Activated T-helper 1 cell treated with Interleukin-2 at 50 U/mL for 16 hours (primary cell): ENCODE data around the gene LUC7L2.
"Not testable (repeated sequence)": the region's sequence is repeated elsewhere in the genome, so short reads cannot be mapped to it uniquely, and the experiment has no call there.

Source experiments
- DNase-seq: peaks from one replicate; pipeline ENCODE4 v3.0.0-alpha.2; 2020; ENCODE audit warnings: low read depth

The LUC7L2 gene

DNA sequence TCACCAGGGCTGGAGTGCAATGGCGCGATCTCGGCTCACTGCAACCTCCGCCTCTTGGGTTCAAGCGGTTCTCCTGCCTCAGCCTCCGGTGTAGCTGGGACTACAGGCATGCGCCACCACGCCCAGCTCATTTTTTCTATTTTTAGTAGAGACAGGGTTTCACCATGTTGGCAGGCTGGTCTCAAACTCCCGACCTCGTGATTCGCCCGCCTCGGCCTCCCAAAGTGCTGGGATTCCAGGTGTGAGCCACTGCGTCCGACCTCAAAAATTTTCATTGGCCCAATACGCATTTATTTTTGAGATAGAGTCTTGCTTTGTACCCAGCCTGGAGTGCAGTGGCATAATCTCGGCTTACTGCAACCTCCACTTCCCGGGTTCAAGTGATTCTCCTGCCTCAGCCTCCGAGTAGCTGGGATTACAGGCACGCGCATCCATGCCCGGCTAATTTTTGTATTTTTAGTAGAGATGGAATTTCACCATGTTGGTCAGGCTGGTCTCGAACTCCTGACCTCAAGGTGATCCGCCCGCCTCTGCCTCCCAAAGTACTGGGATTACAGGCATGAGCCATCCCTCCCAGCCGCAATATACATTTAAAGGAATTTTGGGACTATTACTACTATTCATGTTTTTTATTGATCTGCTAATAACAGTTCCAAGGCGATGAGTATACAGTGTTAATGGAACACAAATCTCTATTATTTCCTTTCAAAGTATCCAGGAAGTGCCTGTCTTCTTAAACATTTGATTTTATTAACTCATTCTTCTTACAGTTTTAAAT, 1.8 kb upstream of the LUC7L2 start:
- not testable (repeated sequence) for DNase-seq

DNA sequence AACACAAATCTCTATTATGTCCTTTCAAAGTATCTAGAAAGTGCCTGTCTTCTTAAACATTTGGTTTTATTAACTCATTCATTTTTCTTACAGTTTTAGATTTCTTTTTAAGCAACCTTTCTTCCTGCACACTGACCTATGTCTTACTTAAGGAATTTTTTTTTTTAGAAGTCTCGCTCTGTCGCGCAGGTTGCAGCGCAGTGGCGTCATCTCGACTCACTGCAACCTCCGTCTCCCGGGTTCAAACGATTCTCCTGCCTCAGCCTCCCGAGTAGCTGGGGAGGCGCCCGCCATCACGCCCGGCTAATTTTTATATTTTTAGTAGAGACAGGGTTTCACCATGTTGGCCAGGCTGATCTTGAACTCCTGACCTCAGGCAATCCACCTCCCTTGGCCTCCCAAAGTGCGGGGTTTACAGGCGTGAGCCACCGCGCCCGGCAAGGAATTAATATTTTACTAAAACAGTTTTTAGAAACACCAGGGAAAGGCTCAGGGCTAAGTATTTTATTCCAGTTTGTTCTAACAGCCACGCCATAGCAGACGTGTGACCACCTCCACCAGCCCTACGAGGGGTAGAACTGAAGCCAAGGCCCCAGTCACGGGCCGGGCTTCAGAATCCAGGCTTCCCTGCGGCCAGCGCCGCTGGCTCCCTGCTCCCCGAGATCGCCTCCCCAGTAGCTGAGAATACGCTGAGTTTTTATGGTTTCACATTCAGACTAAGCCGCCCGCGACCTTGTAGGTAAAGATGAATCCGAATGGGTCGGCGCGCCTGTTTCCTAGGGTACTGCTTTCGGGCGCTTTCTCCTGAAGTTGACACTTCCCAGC, 941 bp upstream of the LUC7L2 start:
- peak; percentile 9 for DNase-seq

DNA sequence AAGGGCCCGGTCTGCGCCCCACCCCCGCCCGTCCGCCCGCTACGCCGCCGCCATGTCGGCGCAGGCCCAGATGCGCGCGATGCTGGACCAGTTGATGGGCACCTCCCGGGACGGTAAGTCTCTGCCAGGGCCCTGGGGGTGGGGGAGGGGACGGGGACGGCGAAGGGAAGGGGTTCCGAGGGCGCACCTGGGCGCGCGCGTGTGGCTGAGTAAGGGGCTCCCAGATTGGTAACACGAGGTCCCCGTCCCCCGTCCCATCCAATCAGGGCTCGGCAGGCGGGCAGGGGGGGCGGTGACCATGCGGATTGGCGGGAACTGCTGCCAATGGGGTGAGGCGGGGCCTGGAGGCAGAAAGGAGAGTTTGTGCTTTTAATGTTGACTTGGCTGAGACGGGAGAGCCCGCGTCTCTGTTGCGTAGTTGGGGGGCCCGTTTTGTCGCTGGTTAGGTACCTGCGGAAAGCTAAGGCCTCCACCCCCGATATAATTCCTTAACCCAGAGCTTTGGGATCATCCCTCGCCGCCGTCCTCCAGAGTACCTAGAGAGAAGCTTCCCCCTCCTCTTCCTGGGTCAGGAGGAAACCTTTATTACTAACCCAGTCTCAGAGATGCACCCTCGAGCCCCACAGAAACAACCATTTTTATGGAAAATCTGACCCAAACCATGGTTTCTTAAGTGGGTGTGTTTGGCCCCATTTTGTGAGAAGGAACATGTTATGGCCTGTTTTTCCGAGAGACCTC, 685 bp downstream of the LUC7L2 start:
- peak; percentile 96 for DNase-seq

DNA sequence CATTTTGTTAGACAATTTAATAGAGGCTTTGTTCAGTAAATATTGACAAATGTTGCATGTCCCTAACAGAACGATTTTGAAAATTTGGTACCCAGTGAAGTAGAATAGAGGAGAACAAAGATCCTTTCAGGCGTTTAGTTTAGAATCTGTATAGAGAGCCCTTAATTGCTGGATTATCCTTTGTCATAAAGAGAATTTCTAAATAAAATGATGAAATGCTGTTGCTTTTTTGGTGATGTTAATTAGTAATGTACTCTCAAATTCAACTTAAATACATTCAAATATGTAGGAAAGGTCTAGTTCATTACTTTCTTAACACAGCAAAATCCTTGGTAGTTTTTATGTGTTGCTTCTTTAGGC, 1.2 kb downstream of the LUC7L2 start:
- DNase-seq, result no peak

DNA sequence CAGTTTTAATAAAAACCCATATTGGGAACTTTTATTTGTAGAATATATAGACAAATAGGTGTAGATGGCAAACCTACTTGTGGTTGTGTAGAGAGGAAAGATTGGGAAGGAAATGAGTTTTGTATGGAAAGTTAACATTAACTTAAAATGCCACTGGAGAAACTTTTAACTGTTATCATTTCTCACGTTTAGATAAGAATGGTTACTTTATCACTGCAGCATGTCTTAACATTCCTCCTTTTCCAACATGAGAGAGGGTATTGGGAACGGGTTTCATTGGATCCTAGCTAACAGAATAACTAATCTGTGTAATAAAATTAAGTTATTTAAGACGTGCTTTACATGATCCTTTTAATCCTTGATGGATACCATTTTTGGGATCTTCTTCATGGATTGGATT, 1.8 kb downstream of the LUC7L2 start:
- no peak for DNase-seq

DNA sequence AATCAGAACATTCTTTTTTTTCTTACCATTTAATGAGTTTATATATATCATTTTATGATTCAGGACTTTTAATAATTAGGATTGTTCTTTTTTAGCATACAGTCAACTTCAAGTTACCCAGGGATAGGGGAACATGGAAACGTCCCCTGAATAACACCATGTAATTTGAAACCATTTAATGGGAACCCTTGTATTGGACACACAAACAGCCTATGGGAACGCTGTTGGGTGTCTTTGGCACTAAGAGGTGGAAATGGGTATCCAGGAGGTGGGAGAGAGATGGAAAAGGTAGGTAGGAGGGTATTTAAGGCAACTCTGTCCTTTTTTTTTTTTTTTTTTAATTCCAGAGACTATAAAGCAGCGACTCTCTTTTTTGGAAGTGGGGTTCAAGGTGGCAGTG, 2.6 kb downstream of the LUC7L2 start:
- DNase-seq, result no peak

DNA sequence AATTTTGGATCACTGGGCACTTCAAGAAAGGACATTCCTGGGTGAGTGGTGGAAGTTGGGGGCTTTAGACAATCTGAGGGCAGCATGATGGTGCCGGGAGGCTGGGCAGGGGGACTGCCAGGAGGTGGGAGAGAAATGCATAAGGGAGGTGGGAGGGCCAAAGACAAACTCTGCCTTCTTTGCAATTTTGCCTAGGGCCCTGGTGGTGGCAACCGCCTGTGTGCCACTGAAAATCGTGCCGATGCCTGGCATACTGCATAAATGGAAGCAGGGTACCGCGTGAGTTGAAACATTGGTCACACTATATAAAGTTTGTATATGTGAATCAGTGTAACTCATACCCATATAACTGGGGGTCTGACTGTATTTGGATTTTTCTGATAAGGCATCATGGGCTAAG, 3.3 kb downstream of the LUC7L2 start:
- no peak for DNase-seq

DNA sequence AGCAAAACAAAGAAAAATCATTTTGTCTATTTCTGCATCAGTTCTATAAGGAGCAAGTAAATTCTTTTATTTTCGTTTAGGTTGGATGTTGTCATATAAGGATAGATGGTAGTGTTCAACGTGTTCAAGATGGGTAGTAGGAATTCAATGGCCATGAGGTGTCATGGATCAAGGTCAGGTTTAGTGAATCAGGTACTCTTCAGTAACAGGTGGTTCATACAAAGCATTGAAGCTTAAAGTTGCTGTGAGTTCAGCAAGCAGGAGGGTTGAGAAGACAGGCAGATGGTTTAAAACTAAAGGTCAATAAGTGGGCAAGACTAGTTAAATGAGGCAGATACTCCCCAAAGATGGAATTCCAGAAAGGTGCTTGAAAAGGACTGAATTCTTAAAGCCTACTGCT, 5.6 kb downstream of the LUC7L2 start:
- no peak for DNase-seq

DNA sequence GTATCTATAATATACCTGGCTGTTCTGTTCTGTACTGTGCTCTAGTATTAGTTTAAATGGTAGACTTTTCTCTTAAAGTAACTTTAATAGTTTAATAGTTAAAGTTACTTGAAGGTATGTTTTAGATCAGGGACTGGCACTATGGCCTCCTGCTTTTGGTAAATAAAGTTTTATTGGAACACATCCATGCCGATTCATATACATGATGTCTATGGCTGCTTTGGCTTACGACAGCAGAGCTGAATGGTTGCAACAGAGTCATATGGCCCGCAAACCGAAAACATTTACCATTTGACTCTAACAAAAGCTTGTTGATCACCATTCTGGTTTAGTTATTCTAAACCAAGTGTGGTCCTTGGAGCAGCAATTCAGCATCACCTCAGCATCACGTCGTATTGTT, 6.7 kb downstream of the LUC7L2 start:
- DNase-seq, result no peak

DNA sequence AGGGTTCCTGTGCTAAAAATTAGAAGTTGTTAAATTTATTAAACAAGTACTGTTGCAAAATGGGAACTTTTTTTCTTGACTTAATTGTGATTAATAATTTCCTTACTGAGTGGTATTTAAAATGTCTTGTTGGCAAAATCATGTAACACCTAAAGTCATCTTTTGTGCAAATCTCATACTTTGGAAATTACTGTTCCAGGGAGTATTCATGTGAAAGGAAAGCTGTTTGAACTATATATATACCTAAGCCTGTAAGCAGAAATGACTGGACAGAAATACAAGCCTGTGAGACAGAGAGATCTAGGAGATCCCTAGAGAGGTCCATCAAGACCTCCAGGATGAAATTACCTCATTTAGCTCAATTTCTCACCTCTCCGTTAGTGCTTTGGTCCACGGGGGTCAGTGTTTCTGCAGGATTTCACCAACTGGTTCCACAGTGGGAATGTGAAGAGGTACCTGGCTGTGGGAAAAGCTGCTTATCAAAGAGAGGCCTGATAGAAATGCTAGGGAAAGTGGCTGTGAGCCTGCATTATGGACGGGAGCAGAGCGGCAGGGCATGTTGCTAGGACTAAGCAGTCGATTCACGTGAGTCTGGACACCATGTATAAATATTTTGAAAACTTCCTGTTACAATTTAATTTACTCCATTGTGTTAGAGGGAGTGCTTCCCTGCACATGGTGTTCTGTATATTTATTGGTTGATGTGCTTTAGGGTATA, 7.9 kb downstream of the LUC7L2 start:
- no peak for DNase-seq

DNA sequence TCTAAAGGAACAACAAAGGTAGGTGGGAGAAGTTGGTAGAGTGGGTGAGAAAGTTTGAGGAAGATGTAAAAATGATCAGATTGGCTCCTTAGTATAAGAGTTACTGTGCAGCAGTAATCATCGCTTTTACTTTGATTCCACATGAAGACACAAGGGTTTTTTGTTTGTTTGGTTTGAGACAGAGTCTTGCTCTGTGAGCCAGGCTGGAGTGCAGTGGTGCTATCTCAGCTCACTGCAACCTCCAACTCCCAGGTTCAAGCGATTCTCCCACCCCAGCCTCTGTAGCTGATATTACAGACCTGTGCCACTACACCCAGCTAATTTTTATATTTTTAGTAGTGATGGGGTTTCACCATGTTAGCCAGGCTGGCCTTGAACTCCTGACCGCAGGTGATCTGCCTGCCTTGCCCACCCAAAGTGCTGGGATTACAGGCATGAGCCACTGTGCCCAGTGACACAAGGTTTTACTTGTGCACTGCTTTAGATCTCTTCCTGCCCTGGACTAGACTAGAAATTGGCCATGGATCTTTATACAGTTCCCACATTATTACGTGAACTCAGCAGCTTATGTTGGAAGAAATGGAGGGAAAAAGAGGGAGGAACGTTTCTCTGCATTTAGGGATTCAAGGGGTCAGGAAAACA, 10.7 kb downstream of the LUC7L2 start:
- no peak for DNase-seq

DNA sequence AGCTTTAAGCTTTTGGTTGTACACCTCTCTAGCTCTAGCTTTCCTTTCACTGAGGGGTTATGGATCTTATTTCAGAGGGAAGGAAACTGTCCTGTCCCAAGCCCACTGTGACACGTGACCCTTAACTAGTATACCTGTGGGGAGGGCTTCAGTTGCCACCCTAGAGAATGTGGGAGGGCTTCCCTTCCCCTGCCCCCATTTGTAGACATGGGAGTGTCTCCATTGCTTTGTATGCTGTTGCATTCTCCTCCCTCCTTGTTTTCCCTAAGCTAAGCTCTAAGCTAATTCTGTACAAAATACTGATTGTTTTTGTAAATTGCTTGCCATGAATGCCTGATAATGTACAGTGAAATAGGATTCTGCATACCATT, 11.2 kb downstream of the LUC7L2 start:
- DNase-seq, result no peak

DNA sequence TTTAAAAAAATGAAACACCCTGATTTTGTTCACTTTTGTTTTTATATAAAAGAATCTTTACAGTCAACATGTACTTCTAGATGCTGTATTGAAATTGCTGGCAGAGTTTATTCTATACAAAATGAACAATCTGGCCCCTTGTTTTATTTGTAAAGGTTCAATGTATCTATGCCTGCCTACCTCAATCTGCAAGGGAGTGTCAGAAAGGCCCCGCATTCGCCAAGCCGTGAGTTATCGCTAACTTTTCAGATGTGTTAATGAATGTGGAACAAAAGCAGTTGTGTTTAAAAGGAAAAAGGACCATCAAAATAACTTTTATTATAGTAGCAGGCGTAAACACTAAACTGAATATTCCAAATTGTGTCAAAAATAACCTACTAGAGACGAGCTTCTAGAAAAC, 14.6 kb downstream of the LUC7L2 start:
- no peak for DNase-seq

DNA sequence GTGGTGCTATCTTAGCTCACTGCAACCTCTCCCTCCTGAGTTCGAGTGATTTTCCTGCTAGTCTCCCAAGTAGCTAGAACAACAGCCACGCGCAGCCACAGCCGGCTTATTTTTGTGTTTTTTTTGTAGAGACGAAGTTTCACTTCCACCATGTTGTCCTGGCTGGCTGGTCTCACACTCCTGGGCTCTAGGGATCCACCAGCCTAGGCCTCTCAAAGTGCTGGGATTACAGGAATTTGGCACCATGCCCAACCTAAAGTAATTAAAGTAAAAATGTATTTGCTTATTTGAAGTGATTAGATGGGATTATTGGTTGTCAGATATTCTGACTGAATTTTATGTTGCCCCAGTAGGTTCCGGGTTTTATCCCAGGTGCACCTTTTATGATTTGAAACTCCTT, 22.7 kb downstream of the LUC7L2 start:
- no peak for DNase-seq

DNA sequence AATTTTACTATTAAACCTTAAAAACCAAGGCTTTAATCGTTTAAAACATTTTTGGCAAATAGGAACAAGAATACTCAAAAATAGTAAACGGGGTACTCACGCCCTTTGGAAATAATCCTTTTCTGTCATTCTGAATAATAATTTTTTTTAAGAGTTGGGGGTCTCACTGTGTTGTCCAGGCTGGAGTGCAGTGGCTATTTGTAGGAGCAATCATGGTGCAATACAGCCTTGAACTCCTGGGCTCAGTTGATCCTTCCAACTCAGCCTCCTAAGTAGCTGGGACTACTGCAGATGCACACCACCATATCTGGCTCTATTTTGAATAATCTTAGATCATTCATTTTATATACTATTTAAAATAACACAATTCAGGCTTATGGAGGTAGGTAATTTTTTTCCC, 24.9 kb downstream of the LUC7L2 start:
- no peak for DNase-seq

DNA sequence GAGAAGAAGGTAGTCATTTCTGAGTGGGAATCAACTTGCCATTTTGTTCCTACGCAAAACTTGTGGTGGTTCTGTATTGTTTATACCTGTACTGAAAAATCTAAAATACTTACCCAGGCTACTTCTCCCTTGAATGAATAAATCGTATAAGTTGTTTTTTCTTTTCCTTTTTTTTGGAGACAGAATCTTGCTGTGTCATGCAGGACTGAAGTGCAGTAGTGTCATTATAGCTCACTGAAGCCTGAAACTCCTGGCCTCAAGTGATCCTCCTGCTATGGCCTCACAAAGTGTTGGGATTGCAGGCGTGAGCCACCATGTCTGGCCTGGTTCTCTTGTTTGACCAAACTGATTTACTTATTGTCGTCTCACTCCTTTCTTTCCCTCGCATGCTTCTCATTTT, 27.9 kb downstream of the LUC7L2 start:
- no peak for DNase-seq

DNA sequence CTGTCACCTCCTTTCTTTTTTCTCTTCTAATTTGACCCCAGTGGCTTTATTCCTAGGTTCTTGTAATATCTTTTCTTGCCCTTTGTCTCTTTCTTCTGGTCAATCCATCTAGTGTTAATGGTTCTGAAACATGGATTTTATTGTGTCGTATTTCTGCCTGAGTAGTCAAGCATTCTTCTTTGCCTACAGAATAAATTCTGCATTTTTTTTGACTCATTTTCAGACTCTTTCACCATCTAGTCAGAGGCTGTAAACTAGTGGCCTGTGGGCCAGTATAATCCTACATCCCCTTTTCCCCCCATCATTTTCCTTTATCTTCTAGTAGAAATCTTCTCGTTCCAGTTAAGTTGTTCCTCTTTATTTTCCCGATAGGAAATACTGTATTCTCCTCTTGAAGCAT, 29.4 kb downstream of the LUC7L2 start:
- no peak for DNase-seq

DNA sequence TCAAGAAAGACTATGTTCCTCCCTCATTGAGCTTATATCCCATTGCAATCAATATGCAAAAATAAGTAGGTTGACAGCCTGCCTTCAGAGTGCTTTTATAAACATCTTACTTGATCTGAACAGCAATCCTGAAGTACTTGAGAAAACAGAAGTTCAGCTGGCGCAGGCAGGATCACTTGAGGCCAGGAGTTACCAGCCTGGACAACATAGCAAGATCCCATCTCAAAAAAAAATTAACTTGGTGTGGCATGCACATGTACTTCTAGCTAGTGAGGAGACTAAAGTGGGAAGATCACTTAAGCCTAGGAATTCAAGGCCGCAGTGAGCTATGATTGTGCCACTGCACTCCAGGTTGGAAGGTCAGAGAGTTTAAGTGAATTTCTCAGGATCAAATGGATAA, 30.1 kb downstream of the LUC7L2 start:
- DNase-seq, result no peak

DNA sequence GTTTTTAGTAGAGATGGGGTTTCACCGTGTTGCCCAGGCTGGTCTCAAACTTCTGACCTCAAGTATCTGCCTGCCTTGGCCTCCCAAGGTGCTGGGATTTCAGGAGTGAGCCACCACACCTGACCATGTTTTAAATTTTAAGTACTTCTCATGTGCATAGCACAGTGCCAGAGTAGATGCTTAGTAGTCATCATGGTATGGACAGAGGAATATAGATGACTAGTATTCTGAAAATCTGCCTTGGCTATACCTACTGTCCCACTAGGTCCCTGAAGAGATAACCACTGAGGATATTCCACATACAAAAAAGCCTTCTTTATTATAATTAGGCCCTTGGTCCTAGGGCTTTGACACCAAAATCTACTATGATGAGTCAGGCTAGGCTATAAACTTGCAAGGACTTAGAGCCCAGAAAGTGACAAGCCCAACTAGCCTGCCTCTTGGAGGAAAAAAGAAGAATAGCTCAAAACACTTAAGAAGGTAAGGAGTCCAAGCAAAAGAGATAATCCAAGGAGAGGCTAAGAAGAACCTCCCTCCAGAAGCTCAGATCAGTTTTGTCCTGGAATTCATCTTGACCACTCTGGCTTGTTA, 34.0 kb downstream of the LUC7L2 start:
- DNase-seq, result no peak

DNA sequence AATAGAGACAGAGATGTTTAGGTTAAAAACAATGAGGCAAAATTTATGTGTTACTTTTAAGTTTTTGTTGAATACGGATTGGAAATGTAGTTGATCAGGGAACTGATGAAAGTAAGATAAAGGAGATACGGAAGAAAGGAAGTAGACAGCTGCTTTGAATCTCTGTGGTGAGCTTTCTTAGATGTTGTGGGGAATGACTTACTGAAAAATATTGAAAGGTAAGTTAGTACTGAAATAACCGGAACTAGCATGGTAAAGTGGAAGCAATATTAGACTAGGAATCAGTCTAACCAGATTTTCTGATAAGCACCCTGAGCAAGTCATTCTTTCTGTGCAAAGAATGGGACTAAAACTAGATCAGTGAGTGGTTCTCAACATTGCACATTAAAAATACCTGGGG, 34.8 kb downstream of the LUC7L2 start:
- no peak for DNase-seq

DNA sequence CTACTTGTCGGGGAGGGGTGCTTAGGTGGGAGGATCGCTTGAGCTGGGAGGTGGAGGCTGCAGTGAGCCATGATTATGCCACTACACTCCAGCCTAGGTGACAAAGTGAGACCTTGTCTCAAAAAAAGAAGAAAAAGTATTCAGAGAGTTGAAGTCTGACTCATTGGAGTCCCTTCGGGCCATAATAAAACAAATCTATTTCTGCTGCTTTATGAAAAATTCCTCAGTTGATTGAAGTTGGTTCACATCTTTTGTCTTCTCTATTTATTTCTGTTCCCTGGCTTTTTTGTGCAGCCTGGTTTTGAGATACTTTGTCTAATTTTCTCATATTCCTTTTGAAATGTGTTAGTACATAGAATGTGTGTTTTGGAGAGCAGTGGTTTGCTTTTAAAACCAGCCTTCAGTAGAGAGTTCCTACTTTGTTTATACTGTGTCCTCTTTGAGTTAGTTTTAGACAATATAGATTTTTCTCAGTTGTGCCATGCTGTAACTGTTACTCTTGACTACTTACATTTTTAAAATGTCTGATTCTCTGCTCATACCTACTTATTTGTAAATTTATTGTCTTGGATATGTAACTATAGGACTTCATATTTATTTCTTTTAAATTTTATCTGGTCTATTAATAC, 36.7 kb downstream of the LUC7L2 start:
- no peak for DNase-seq
